Measurements from ENCODE around the gene EIF3L.
A peak's percentile ranks its signal among the peaks of the same experiment; 100 is the strongest.

The EIF3L gene

DNA sequence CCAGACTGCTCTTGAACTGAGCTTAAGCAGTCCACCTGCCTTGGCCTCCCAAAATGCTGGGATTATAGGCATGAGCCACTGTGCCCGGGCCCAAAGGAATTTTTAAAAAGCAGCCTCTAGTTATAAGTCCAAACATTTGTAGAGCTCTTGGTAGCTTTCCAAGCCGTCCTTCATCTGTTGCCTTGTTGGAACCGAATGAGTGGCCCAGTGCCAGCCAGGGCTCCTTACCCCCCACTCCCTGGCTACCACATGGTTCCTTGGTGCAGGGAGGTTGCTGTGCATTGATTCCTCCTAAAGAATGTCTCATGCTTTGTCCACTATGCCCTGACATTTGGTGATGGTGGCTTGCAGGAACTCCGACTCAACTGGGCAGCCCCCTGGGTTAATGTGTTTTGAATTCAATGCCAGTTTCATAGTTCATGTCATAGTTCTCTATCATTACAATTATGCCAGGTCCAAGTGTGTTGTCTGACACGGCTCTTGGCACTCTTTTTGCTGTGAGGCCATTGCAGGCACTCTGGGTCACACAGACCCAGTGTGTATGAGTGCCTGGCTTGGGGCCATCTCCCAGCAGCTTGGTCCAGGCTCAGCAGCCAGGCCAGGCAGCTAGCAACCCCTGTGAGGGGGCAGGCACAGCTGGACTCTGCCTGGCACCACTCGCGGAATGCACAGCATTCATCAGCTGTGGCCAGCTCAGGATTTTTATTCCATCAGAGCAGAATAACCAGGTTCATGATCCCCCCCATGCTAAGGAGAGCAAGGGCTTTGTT is 43.5 kb downstream of the EIF3L start:
- Histone ChIP-seq H3K4me1 (ENCODE audit: control insufficient read depth in 1 of 2, insufficient read depth in 1 of 2, low read depth in 1 of 2, low read length in 1 of 2) (peaks cover 13% of the 10 kb centered on the region in 2 experiments), H3K4me3 (ENCODE audit: low read depth in 1 of 2, low read length in 1 of 2) (no peak overlapping the region), H3K9me3 (no peaks in the 10 kb centered on the region), H3K36me3 (peaks cover 55% of the 10 kb centered on the region), H3K27me3 (no peaks in the 10 kb centered on the region), H3K27ac (no peak overlapping the region)
- TF ChIP-seq, protein P1, sequence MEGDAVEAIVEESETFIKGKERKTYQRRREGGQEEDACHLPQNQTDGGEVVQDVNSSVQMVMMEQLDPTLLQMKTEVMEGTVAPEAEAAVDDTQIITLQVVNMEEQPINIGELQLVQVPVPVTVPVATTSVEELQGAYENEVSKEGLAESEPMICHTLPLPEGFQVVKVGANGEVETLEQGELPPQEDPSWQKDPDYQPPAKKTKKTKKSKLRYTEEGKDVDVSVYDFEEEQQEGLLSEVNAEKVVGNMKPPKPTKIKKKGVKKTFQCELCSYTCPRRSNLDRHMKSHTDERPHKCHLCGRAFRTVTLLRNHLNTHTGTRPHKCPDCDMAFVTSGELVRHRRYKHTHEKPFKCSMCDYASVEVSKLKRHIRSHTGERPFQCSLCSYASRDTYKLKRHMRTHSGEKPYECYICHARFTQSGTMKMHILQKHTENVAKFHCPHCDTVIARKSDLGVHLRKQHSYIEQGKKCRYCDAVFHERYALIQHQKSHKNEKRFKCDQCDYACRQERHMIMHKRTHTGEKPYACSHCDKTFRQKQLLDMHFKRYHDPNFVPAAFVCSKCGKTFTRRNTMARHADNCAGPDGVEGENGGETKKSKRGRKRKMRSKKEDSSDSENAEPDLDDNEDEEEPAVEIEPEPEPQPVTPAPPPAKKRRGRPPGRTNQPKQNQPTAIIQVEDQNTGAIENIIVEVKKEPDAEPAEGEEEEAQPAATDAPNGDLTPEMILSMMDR (IDR thresholded peaks at IDR 0.05) = no peak

DNA sequence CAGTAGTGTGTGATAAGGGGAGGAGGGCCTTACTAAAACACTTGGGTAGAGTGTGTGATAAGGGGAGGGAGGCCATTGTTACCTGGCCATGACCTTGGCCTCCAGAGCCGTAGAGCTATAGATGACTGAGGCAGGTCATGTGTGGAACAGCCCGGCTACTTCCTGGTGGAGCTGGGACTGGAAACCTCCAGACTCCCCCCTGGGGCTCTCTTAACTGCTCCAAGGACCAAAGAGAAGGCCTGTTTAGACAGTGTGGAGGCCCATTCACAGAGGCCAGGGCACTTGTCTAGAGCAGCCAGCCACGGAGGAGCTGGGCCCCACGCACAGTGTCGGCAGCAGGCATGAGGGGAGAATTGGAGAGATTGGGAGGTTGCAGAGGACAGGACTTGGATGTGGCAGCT is 44.4 kb downstream of the EIF3L start:
- TF ChIP-seq, protein P1 (IDR thresholded peaks at IDR 0.05) = no peak
- no peaks in the 10 kb centered on the region for H3K9me3 ChIP-seq
- peaks cover 13% of the 10 kb centered on the region in 2 experiments for H3K4me1 ChIP-seq (ENCODE audit: control insufficient read depth in 1 of 2, insufficient read depth in 1 of 2, low read depth in 1 of 2, low read length in 1 of 2)
- H3K27me3 ChIP-seq = no peaks in the 10 kb centered on the region
- H3K4me3 ChIP-seq (ENCODE audit: low read depth in 1 of 2, low read length in 1 of 2) = no peak overlapping the region
- H3K27ac ChIP-seq = no peak overlapping the region
- H3K36me3 ChIP-seq = peaks cover 46% of the 10 kb centered on the region

DNA sequence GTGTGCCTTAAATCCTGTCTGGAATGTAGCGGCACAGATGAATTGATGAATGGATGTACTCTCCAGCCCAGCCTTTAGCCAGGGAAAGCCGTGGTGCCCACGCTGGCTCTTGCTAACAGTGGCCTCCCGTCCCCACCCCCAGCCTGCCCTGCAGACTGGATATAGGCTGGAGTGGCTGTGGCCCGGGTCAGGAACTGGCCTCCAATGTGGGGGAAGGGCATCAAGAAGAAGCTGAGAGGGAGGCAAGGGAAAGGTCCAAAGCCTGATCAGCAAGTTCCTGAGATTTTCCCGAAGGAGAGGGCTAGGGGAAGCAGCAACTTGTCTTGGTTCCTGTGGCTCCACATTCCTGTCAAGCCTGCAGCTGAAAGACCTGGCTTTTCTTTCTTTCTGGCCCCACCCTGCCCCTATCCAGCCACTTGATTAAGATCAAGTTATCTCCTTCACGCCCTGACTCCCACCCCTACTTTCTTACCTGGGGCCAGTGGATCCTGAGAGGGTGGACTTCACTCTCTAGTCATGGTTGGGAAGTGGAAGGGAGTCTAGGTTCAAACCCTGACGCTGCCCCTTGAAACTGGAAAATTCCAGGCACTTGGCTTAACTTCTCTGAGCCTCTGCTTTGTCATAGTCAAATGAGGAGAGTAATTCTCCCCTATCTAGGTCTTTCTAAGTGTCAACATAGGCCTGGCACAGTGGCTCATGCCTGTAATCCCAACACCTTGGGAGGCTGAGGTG is 45.9 kb downstream of the EIF3L start:
- peak overlapping the region; percentile 18 for H3K27ac ChIP-seq
- no peaks in the 10 kb centered on the region for H3K9me3 ChIP-seq
- H3K4me1 ChIP-seq (ENCODE audit: control insufficient read depth in 1 of 2, insufficient read depth in 1 of 2, low read depth in 1 of 2, low read length in 1 of 2) = peaks cover 13% of the 10 kb centered on the region in 2 experiments
- H3K27me3 ChIP-seq = no peaks in the 10 kb centered on the region
- H3K4me3 ChIP-seq (ENCODE audit: low read depth in 1 of 2, low read length in 1 of 2) = no peak overlapping the region
- TF ChIP-seq, protein P1 (IDR thresholded peaks at IDR 0.05) = no peak
- peaks cover 31% of the 10 kb centered on the region for H3K36me3 ChIP-seq

DNA sequence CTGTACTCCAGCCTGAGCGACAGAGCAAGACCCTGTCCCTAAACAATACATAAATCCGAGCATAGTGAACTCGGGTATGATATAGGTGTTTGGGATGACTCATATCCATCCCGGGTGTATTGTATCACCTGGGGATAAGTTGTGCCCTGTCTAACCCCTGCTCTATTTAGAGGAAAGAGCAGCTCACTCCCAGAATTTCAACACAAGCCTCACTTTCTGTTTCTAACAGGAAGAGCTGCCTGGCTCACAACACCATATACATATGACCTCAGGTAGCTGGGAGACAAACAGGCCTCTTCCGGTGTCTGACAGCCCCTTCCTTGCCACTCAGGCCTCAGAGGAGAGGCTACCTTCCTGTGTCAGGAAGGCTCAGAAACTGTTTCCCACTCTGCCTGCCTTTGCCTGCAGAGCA is 47.0 kb downstream of the EIF3L start:
- TF ChIP-seq, protein P1 (IDR thresholded peaks at IDR 0.05) = no peak
- H3K4me3 ChIP-seq (ENCODE audit: low read depth in 1 of 2, low read length in 1 of 2) = no peak overlapping the region
- peaks cover 13% of the 10 kb centered on the region in 2 experiments for H3K4me1 ChIP-seq (ENCODE audit: control insufficient read depth in 1 of 2, insufficient read depth in 1 of 2, low read depth in 1 of 2, low read length in 1 of 2)
- H3K36me3 ChIP-seq = peaks cover 20% of the 10 kb centered on the region
- no peaks in the 10 kb centered on the region for H3K9me3 ChIP-seq
- peak overlapping the region; percentile 75 for H3K27ac ChIP-seq
- no peaks in the 10 kb centered on the region for H3K27me3 ChIP-seq

DNA sequence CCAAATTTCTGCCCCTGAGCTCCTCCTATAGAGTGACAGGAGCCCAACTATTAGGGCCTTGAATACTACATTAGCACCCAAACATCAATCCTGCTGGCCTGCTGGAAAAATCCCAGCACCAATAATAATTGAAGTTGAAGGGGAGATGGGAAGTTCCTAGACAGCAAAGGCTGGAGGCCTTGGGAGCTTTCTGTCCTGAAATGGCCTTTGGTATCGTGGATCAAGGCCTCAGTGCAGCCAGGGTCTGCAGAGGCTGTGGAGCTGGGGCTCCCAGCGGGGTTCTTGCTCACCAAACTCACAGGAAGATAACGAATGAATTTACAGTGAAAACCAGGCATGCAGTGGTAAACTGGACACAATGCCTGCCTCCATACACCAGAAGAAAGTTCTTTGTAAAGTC is 47.7 kb downstream of the EIF3L start:
- TF ChIP-seq, protein P1 (IDR thresholded peaks at IDR 0.05) = no peak
- Histone ChIP-seq H3K27me3 (no peaks in the 10 kb centered on the region), H3K27ac (peak overlapping the region; percentile 75), H3K36me3 (peaks cover 13% of the 10 kb centered on the region), H3K9me3 (no peaks in the 10 kb centered on the region), H3K4me3 (ENCODE audit: low read depth in 1 of 2, low read length in 1 of 2) (no peak overlapping the region), H3K4me1 (ENCODE audit: control insufficient read depth in 1 of 2, insufficient read depth in 1 of 2, low read depth in 1 of 2, low read length in 1 of 2) (peaks cover 13% of the 10 kb centered on the region in 2 experiments)

All from neutrophil (primary cell).